Astrocyte of the spinal cord (primary cell): ENCODE measurements around the gene SLC5A1.

Source experiments
- DNase-seq: peaks from one replicate; pipeline ENCODE4 v3.0.0; 2011; ENCODE audit warnings: low read depth, low spot score
- H3K4me3 ChIP-seq: 2 replicates; pipeline ENCODE4 v1.5.1; 2011; ENCODE audit warnings: low read depth, mild to moderate bottlenecking, low read length, moderate library complexity
- in situ Hi-C: cut with HindIII; loops from 2 replicates; pipeline ENCODE4 v1.10.0; 2017; ENCODE audit warnings: low sequenced_read_pairs
- TF ChIP-seq, protein P1 (sequence below): IDR thresholded peaks from 2 replicates; pipeline ENCODE4 v1.5.1; 2012; ENCODE audit warnings: low read depth, mild to moderate bottlenecking, low read length, inconsistent platforms

SLC5A1 gene

DNA sequence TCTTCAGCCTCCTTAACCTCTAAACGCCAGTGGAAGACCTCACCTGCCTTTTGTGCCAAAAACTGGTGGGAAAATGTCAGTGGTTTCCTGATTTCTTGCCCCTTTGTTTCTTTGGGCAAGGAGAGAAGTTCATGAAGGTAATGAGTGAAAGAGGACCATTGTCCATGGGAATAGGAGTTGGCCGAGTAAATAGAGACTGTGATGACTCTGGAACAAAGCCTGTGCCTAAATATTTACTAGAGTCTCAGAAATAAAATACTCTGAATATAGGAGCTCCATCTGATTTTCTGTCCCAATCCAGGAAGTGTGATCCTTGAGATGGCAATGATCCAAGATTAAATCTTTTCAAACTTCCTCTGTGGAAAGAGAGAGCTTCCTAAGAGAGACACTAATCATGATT, 12.0 kb downstream of the SLC5A1 start:
- TF ChIP-seq, protein P1, sequence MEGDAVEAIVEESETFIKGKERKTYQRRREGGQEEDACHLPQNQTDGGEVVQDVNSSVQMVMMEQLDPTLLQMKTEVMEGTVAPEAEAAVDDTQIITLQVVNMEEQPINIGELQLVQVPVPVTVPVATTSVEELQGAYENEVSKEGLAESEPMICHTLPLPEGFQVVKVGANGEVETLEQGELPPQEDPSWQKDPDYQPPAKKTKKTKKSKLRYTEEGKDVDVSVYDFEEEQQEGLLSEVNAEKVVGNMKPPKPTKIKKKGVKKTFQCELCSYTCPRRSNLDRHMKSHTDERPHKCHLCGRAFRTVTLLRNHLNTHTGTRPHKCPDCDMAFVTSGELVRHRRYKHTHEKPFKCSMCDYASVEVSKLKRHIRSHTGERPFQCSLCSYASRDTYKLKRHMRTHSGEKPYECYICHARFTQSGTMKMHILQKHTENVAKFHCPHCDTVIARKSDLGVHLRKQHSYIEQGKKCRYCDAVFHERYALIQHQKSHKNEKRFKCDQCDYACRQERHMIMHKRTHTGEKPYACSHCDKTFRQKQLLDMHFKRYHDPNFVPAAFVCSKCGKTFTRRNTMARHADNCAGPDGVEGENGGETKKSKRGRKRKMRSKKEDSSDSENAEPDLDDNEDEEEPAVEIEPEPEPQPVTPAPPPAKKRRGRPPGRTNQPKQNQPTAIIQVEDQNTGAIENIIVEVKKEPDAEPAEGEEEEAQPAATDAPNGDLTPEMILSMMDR, result no peak
- in situ Hi-C loops, result no loop called here
- H3K4me3 ChIP-seq, result no peak overlapping the region
- DNase-seq, result no peak

DNA sequence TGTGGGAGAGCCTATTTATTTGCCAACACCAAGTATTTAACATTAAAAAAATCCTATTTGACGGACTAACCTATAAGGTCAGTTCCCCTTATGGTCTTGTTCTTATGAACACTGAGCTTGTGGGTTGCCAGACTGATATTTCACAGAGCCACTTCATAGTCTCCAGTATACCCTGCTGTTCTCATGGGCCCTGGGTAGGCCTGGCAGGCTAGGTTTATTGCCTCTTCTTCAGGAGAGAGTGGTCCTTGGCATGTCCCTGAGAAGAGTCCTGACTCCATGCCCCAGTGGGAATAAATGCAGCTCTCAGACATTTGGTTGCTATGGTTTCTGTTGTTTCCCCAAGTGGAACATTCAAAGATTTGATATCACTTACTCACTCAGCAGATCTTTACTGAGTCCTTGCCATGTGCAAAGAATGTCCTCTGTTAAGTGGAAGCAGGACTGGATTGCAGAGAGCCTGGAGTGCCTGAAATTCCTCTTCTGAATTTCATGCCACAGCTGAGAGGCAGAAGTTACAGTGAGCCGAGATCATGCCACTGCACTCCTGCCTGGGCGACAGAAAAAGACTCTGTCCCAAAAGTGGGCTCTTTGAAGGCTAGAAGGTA, 15.7 kb downstream of the SLC5A1 start:
- in situ Hi-C loops, result no loop called here
- TF ChIP-seq, protein P1, result no peak
- no peak for DNase-seq
- no peak overlapping the region for H3K4me3 ChIP-seq

- in situ Hi-C loops, result no loop called here
- TF ChIP-seq, protein P1, result no peak
- H3K4me3 ChIP-seq, result no peak overlapping the region
- no peak for DNase-seq
Measured at GRCh38 chr22:32059426-32059825, 16.4 kb downstream of the SLC5A1 start.

GRCh38 chr22:32063701-32064100, 20.6 kb downstream of the SLC5A1 start:
- in situ Hi-C loops, result no loop called here
- no peak for DNase-seq
- TF ChIP-seq, protein P1, result no peak
- H3K4me3 ChIP-seq, result no peak overlapping the region

GRCh38 chr22:32066820-32067219, 23.8 kb downstream of the SLC5A1 start:
- TF ChIP-seq, protein P1, result no peak
- in situ Hi-C loops, result no loop called here
- no peak for DNase-seq
- H3K4me3 ChIP-seq, result no peak overlapping the region

- DNase-seq, result no peak
- in situ Hi-C loops, result no loop called here
- TF ChIP-seq, protein P1, result no peak
- H3K4me3 ChIP-seq, result no peak overlapping the region
Measured at GRCh38 chr22:32067613-32068012, 24.6 kb downstream of the SLC5A1 start.
